PC-9 (cell line): ENCODE results near the gene GABPB1.

ENCODE experiments used
- CTCF ChIP-seq: fragments of 200-600 bp; sonication (generic); conservative IDR thresholded peaks from 2 replicates; pipeline ENCODE4 v1.6.1; 2017; ENCODE audit warnings: mixed run types, antibody characterized with exemption, mild to moderate bottlenecking, moderate library complexity
- EZH2 ChIP-seq: fragments of 200-600 bp; sonication (generic); IDR thresholded peaks from 2 replicates; pipeline ENCODE4 v1.8.0; 2017; ENCODE audit warnings: antibody characterized with exemption, low read depth

GRCh38 chr15:50390554-50391264, 35.7 kb upstream of the GABPB1 start:
- TF ChIP-seq EZH2: no peak
- no peak for TF ChIP-seq CTCF
